B cell (primary cell): ENCODE results near the gene FARP1. TPM values are rescaled to one million over a fixed set of nuclear protein-coding genes. Genes with fewer than 3 reads are reported as not detected.

Experiments used
- ATAC-seq: fragments of 200-7000 bp; cut with Tn5 transposase; one replicate; pipeline ENCODE4 v1.10.0; 2021; ENCODE audit warnings: low read depth, mild to moderate bottlenecking, moderate number of reproducible peaks, moderate library complexity
- CTCF ChIA-PET: fragments of 350-600 bp; sonication (Branson Sonifier 250); formaldehyde crosslinking; loops from one replicate; lab custom pipeline; 2021; ENCODE audit warnings: antibody characterized with exemption, inconsistent platforms; lab: Charles Lee
- POLR2A ChIA-PET: fragments of 350-600 bp; sonication (Branson Sonifier 250); formaldehyde crosslinking; loops from one replicate; lab custom pipeline; 2021; ENCODE audit warnings: antibody characterized with exemption; lab: Charles Lee
- DNase-seq: peaks from one replicate; pipeline ENCODE4 v3.0.0; 2013
- H2AFZ ChIP-seq: 2 replicates; pipeline ENCODE4 v1.6.1; 2012; ENCODE audit warnings: mild to moderate bottlenecking, low read depth, low read length; ENCODE audit not compliant: insufficient read depth, poor library complexity, severe bottlenecking
- H3K27ac ChIP-seq, 2 donors: 1 replicate in 1 of 2; 2 replicates in 1 of 2; pipeline ENCODE4 v1.5.1; 2012 to 2013; ENCODE audit warnings: low read length in 2 of 2, mild to moderate bottlenecking in 2 of 2, moderate library complexity in 1 of 2
- H3K27me3 ChIP-seq, 4 experiments: fragments of 200-600 bp in 1 of 4; sonication (generic) in 1 of 4; replicated peaks in 1 of 4; 1 replicate in 2 of 4; 2 replicates in 2 of 4; pipeline versions ENCODE4 v1.6.1 to v1.7.0; 2013 to 2016; ENCODE audit warnings: low read length in 3 of 4, mild to moderate bottlenecking in 2 of 4, mixed read lengths in 1 of 4, moderate library complexity in 1 of 4; ENCODE audit not compliant: insufficient read depth in 4 of 4, control insufficient read depth in 3 of 4; ENCODE audit errors: control extremely low read depth in 1 of 4
- H3K36me3 ChIP-seq, 2 experiments: replicated peaks in 1 of 2; 1 replicate in 1 of 2; 2 replicates in 1 of 2; pipeline versions ENCODE4 v1.6.1 to v1.7.1; 2013; ENCODE audit warnings: low read length in 1 of 2; ENCODE audit not compliant: insufficient read depth in 2 of 2, control insufficient read depth in 1 of 2; ENCODE audit errors: control extremely low read depth in 1 of 2, extremely low read depth in 1 of 2
- H3K4me1 ChIP-seq, 2 donors: fragments of 200-600 bp in 1 of 2; sonication (generic) in 1 of 2; 1 replicate in 1 of 2; 2 replicates in 1 of 2; pipeline versions ENCODE4 v1.5.1 to v1.6.1; 2013 to 2017; ENCODE audit warnings: low read length in 2 of 2; ENCODE audit not compliant: control insufficient read depth in 2 of 2, insufficient read depth in 2 of 2
- H3K4me2 ChIP-seq: replicated peaks from 2 replicates; pipeline ENCODE3; 2012; ENCODE audit warnings: mild to moderate bottlenecking, low read depth, low read length; ENCODE audit not compliant: poor library complexity, severe bottlenecking
- H3K4me3 ChIP-seq, 5 experiments: fragments of 200-600 bp in 1 of 5; sonication (generic) in 1 of 5; 1 replicate in 3 of 5; 2 replicates in 2 of 5; pipeline versions ENCODE4 v1.5.1 to v1.7.0; 2011 to 2016; ENCODE audit warnings: low read length in 4 of 5, mild to moderate bottlenecking in 4 of 5, low read depth in 2 of 5, control low read depth in 1 of 5, moderate library complexity in 1 of 5; ENCODE audit not compliant: insufficient read depth in 1 of 5; ENCODE audit errors: control extremely low read depth in 1 of 5, extremely low read depth in 1 of 5
- H3K79me2 ChIP-seq: fragments of 200-600 bp; sonication (generic); one replicate; pipeline ENCODE4 v1.6.0; 2016; ENCODE audit warnings: low read length; ENCODE audit not compliant: control insufficient read depth, insufficient read depth
- H3K9ac ChIP-seq: fragments of 200-600 bp; sonication (generic); 2 replicates; pipeline ENCODE4 v1.6.1; 2017; ENCODE audit warnings: mild to moderate bottlenecking, low read length, moderate library complexity
- H3K9me3 ChIP-seq, 3 donors: one replicate each; pipeline versions ENCODE4 v1.6.1 to v1.7.1; 2013; ENCODE audit warnings: low read length in 2 of 3; ENCODE audit not compliant: control insufficient read depth in 2 of 3, insufficient read depth in 1 of 3; ENCODE audit errors: control extremely low read depth in 1 of 3
- H4K20me1 ChIP-seq: 2 replicates; pipeline ENCODE4 v1.6.0; 2012; ENCODE audit warnings: mild to moderate bottlenecking, low read length; ENCODE audit not compliant: insufficient read depth, control insufficient read depth, poor library complexity, severe bottlenecking
- H3K27ac Mint-ChIP-seq: one replicate; pipeline ENCODE4 v1.8.0; 2021; ENCODE audit warnings: mixed read lengths
- H3K27me3 Mint-ChIP-seq: one replicate; pipeline ENCODE4 v1.8.0; 2021; ENCODE audit warnings: mixed read lengths
- H3K4me1 Mint-ChIP-seq: one replicate; pipeline ENCODE4 v1.8.0; 2021; ENCODE audit warnings: mixed read lengths
- H3K4me3 Mint-ChIP-seq: one replicate; pipeline ENCODE4 v1.8.0; 2021; ENCODE audit warnings: mixed read lengths
- H3K9me3 Mint-ChIP-seq: one replicate; pipeline ENCODE4 v1.8.0; 2022; ENCODE audit warnings: mixed read lengths; ENCODE audit not compliant: insufficient read depth
- EZH2 ChIP-seq: IDR thresholded peaks from 2 replicates; pipeline ENCODE4 v1.6.1; 2012; ENCODE audit warnings: borderline replicate concordance, low read depth, mild to moderate bottlenecking, moderate library complexity, low read length; ENCODE audit not compliant: insufficient read depth, poor library complexity, severe bottlenecking
- WGBS: methylation state at CpG from one replicate; pipeline ENCODE4 v1.1.5; 2013; ENCODE audit warnings: missing lambda C conversion rate; ENCODE audit not compliant: insufficient coverage; 5-methylcytosine and 5-hydroxymethylcytosine counted together
- intact Hi-C: fragments of 100-400 bp; cut with micrococcal nuclease; formaldehyde crosslinking; loops from one replicate; pipeline ENCODE4 v1.10.0; 2022
- polyA plus RNA-seq: library from polyadenylated mRNA; depleted of rRNA; stranded (reverse); fragments of >200 nt; gene quantifications from 2 replicates; pipeline ENCODE4 v1.2.3, GENCODE V29; 2012
- total RNA-seq, 2 donors: library from RNA; stranded (reverse); fragments of 120-200 nt in 1 of 2; gene quantifications; 1 replicate in 1 of 2; 2 replicates in 1 of 2; pipeline versions ENCODE4 v1.2.3 to v1.2.4, GENCODE V29; 2013 to 2022
- TF ChIP-seq, protein P1 (sequence below): fragments of 200-600 bp; IDR thresholded peaks from one replicate; pipeline ENCODE4 v1.8.0; 2022; ENCODE audit warnings: antibody characterized with exemption, mild to moderate bottlenecking

The FARP1 gene
- total and polyA plus RNA-seq, 2 donors (not counting 1 experiment from before 2014, with no cell fraction given) = 0.15 to 1.5 TPM

DNA sequence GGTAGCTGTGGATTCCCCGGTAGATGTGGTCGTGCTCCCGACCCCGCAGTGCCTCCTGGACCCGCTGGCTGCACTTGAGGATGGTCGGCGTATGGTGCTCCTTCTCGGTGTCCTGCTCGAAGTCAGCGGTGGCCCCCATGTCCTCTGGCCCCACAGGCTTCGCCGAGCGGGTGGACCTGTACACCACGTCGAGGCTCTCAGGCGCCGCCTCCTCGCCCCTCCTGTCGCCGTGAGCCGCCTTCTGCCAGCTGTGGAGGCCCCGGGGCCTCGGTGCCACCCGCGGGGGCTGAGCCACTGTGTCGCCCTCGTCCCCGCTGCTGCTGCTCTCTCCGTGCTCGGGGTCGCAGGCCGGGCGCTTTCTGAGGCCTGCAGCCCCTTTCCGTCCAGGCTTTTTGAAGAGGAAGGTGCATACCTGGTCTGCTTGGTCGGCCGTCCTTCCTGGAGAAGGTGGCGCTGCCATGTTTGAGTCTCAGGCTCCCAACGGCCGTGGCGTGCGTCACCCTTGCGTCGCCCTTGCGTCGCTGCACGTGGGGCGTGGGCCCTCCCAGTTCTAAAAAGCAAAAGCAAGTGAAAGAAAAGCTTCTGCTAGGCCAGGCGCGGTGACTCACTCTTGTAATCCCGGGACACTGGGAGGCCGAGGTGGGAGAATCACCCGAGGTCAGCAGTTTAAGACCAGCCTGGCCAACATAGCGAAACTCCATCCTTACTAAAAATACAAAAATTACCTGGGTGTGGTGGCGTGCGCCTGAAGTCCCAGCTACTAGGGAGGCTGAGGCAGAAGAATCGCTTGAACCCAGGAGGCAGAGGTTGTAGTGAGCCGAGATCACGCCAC is 34.1 kb downstream of the FARP1 start, which contains the start of gene RNF113B:
Gene RNF113B (minus strand): TSS at position 493 of the 832 bp plus-strand sequence. CDS start 33 bp downstream, at position 460.
- intact Hi-C loops = no loop called here
- no peaks in the 10 kb centered on the region for H3K9me3 Mint-ChIP-seq
- CTCF ChIA-PET = no interaction called here

DNA sequence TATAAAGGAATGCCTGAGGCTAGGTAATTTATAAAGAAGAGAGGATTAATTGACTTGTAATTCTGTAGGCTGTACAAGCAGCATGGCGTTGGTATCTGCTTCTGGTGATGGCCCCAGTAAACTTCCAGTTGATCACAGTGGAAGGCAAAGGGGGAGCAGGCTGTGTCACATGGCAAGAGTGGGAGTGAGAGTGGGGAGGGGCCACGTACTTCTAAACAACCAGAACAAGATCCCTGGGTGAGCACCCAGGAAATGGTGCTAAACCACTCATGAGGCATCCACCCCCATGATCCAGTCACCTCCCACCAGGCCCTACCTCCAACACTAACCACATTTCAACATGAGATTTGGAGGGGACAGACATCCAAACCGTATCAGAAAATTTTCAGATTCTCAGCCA is 37.2 kb downstream of the FARP1 start:
- WGBS = 90% methylated on average over 2 of the region's 3 CpGs
- Mint-ChIP-seq H3K27me3 (no peaks in the 10 kb centered on the region), H3K4me1 (no peaks in the 10 kb centered on the region), H3K4me3 (no peak overlapping the region), H3K27ac (no peak overlapping the region), H3K9me3 (no peaks in the 10 kb centered on the region)
- H3K9me3 ChIP-seq = peaks cover 0 to 12% (median 0%) of the 10 kb centered on the region in 3 donors
- no peak overlapping the region for H2AFZ ChIP-seq
- ATAC-seq (no peak), DNase-seq (no peak)
- no peak overlapping the region for H3K4me2 ChIP-seq
- no peaks in the 10 kb centered on the region for H3K27me3 ChIP-seq
- no peaks in the 10 kb centered on the region for H3K36me3 ChIP-seq
- no peaks in the 10 kb centered on the region for H3K4me1 ChIP-seq
- ChIA-PET POLR2A (no interaction called here), CTCF (no interaction called here)
- intact Hi-C loops = no loop called here
- no peak overlapping the region for H3K27ac ChIP-seq
- no peak overlapping the region for H3K4me3 ChIP-seq
- H3K79me2 ChIP-seq = no peaks in the 10 kb centered on the region
- H4K20me1 ChIP-seq = no peaks in the 10 kb centered on the region
- TF ChIP-seq, protein P1, sequence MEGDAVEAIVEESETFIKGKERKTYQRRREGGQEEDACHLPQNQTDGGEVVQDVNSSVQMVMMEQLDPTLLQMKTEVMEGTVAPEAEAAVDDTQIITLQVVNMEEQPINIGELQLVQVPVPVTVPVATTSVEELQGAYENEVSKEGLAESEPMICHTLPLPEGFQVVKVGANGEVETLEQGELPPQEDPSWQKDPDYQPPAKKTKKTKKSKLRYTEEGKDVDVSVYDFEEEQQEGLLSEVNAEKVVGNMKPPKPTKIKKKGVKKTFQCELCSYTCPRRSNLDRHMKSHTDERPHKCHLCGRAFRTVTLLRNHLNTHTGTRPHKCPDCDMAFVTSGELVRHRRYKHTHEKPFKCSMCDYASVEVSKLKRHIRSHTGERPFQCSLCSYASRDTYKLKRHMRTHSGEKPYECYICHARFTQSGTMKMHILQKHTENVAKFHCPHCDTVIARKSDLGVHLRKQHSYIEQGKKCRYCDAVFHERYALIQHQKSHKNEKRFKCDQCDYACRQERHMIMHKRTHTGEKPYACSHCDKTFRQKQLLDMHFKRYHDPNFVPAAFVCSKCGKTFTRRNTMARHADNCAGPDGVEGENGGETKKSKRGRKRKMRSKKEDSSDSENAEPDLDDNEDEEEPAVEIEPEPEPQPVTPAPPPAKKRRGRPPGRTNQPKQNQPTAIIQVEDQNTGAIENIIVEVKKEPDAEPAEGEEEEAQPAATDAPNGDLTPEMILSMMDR = no peak
- TF ChIP-seq EZH2 = no peak
- H3K9ac ChIP-seq = no peak overlapping the region

More for the DNA sequence above, 34.1 kb downstream of the FARP1 start, which contains the start of gene RNF113B:
- peaks cover 0 to 12% (median 0%) of the 10 kb centered on the region in 3 donors for H3K9me3 ChIP-seq
- DNase-seq (no peak), ATAC-seq (no peak)
- Mint-ChIP-seq H3K27me3 (peaks cover 9% of the 10 kb centered on the region), H3K4me3 (no peak within 1 kb of the TSS), H3K27ac (no peak within 1 kb of the TSS), H3K4me1 (no peaks in the 10 kb centered on the region)
- H4K20me1 ChIP-seq = no peaks in the 10 kb centered on the region
- no peaks in the 10 kb centered on the region for H3K36me3 ChIP-seq
- H3K4me1 ChIP-seq = no peaks in the 10 kb centered on the region
- H3K27ac ChIP-seq = no peak within 1 kb of the TSS
- WGBS = 96% methylated on average over 58 of the region's 58 CpGs
- TF ChIP-seq EZH2 = no peak
- TF ChIP-seq, protein P1 = no peak
- no peaks in the 10 kb centered on the region for H3K79me2 ChIP-seq
- H3K27me3 ChIP-seq = no peaks in the 10 kb centered on the region
- H3K4me3 ChIP-seq = no peak within 1 kb of the TSS
- H3K9ac ChIP-seq = no peak within 1 kb of the TSS
- H2AFZ ChIP-seq = no peak within 1 kb of the TSS
- H3K4me2 ChIP-seq = no peak within 1 kb of the TSS
- POLR2A ChIA-PET = no interaction called here
